ENCODE measurements around the gene GNAT2. TPM values are rescaled to one million over a fixed set of nuclear protein-coding genes. Genes with fewer than 3 reads are reported as not detected.

Gene GNAT2
- polyA plus RNA-seq, 1 experiment = 0.09 TPM

DNA sequence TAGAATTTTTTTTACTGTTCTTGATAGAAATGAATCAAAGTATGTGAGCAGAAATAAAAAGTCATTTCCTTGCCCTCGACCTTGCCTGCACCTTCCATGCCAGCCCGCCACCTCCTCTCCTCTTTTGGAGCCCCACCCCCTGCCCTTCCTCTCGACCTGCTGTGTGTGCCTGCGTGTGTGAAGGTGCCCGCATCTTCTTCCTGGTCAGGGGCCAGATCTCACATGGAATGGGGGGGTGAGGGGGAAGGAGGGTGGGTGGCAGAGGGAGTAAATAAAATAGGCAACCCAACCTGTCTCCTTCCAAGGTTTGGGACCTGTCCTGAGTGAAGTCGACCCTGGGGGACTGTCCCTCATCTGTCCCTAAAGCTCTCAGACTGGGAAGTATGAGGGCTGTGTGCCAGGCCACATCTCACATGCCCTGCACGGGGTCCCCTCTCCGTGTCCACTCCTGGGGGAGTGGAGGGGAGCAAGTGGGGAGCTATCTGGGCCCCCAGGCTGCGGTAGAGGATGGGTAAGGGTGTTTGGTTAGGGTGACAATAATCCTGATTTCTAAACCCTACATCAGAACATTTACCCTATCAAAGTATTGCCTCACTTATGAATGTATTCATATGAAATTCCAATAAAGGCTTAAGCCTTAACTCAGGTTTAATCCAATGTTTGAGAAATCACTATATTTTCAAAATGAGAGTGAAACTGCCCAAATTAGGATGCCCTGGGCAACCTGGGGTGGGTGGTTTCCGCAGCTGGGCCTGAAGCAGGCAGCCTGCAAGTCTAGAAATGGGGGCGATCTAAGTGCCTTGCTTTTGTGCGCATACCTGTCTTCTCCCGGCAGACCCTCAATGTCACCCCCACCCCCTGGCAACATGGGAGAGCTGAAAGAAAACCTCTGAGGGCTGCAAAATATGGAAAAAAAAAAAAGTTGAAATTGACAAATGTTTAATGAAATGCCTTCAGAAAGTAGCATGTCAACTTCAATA is 15.6 kb upstream of the GNAT2 start:
- no peak for DNase-seq (ENCODE audit: low read depth)
- ChIA-PET POLR2A (no interaction called here), CTCF (interaction anchor here (1.3 to 11.8 kb wide), 6 partner anchors 10 to 350 kb away, joined by 4 to 288 read pairs (median 134); partner anchors contain the start of genes AHCYL1, AMPD2, GNAT2 and GSTM4)
- Histone ChIP-seq H3K27me3 (ENCODE audit: control insufficient read depth, insufficient read depth, low read length) (no peaks in the 10 kb centered on the region), H3K4me3 (ENCODE audit: low read depth, low read length) (no peak overlapping the region), H3K36me3 (ENCODE audit: control insufficient read depth, insufficient read depth, low read length) (peaks cover 19% of the 10 kb centered on the region)
- TF ChIP-seq, protein P1, sequence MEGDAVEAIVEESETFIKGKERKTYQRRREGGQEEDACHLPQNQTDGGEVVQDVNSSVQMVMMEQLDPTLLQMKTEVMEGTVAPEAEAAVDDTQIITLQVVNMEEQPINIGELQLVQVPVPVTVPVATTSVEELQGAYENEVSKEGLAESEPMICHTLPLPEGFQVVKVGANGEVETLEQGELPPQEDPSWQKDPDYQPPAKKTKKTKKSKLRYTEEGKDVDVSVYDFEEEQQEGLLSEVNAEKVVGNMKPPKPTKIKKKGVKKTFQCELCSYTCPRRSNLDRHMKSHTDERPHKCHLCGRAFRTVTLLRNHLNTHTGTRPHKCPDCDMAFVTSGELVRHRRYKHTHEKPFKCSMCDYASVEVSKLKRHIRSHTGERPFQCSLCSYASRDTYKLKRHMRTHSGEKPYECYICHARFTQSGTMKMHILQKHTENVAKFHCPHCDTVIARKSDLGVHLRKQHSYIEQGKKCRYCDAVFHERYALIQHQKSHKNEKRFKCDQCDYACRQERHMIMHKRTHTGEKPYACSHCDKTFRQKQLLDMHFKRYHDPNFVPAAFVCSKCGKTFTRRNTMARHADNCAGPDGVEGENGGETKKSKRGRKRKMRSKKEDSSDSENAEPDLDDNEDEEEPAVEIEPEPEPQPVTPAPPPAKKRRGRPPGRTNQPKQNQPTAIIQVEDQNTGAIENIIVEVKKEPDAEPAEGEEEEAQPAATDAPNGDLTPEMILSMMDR (IDR thresholded peaks at IDR 0.05; ENCODE audit: insufficient read depth, low read depth, low read length) = no peak

DNA sequence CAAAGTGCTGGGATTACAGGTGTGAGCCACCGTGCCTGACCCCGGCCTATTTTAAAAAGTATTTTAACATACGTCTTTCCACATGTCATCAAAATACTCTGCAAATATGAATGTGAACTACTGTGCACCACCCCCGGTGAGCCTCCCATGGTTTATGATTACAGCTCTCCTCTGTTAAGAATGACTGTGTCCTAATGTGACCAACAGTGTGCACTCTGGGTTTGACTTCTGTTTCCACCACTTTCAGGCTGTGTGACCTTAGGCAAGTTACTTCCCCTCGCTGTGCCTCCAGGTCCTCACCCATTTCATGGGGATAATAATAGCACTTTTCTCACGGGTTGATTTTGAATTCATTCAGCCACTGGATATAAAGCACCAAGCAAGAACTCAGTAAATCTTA is 14.9 kb upstream of the GNAT2 start:
- POLR2A ChIA-PET = no interaction called here
- CTCF ChIA-PET = interaction anchor here (1.3 to 11.8 kb wide), 5 partner anchors 9 to 144 kb away, joined by 3 to 288 read pairs (median 153); partner anchors contain the start of genes AMPD2, GNAT2 and GSTM4
- no peak for DNase-seq (ENCODE audit: low read depth)
- Histone ChIP-seq H3K36me3 (ENCODE audit: control insufficient read depth, insufficient read depth, low read length) (peaks cover 26% of the 10 kb centered on the region), H3K4me3 (ENCODE audit: low read depth, low read length) (no peak overlapping the region), H3K27me3 (ENCODE audit: control insufficient read depth, insufficient read depth, low read length) (no peaks in the 10 kb centered on the region)
- TF ChIP-seq, protein P1 (IDR thresholded peaks at IDR 0.05; ENCODE audit: insufficient read depth, low read depth, low read length) = no peak

DNA sequence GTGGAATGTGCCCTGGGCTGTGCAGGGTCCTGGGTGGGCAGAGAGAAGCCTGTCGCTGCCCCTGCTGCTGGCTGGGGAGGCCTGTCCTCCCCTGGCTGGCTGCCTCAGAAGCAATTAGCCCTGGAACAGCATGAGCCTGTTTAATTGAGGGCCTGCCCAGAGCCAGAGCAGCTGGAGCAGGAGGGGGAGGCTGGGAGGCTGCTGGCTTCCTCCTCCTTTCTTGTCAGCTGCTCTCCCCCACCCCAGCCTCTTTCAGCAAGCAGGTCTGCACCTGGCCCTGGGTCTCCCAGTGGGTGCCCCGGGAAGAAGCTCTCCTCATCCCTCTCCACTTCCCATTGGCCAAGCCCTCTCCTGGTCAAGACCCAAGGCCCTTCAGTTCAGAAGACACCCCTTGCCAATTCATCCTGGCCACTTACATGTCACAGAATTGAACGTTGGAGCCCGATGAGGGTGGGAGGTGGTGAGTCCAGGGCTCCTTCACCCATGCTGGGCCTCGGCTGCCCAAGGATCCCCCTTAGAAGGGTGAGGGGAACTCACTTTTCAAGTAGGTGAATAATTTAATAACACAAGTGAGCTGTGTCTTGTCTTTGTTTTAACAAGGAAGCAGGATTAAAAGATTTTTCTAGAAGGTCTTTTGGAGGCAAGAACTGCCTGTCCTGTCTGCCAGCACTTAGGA is 13.4 kb upstream of the GNAT2 start:
- no peaks in the 10 kb centered on the region for H3K27me3 ChIP-seq (ENCODE audit: control insufficient read depth, insufficient read depth, low read length)
- POLR2A ChIA-PET = no interaction called here
- H3K36me3 ChIP-seq (ENCODE audit: control insufficient read depth, insufficient read depth, low read length) = peaks cover 41% of the 10 kb centered on the region
- CTCF ChIA-PET = interaction anchor here (0.7 to 11.8 kb wide), 6 partner anchors 7 to 140 kb away, joined by 3 to 210 read pairs (median 6); partner anchors contain the start of genes AMPD2, GNAI3, GNAT2 and GSTM4
- TF ChIP-seq, protein P1 (IDR thresholded peaks at IDR 0.05; ENCODE audit: insufficient read depth, low read depth, low read length) = no peak
- DNase-seq (ENCODE audit: low read depth) = no peak
- no peak overlapping the region for H3K4me3 ChIP-seq (ENCODE audit: low read depth, low read length)

DNA sequence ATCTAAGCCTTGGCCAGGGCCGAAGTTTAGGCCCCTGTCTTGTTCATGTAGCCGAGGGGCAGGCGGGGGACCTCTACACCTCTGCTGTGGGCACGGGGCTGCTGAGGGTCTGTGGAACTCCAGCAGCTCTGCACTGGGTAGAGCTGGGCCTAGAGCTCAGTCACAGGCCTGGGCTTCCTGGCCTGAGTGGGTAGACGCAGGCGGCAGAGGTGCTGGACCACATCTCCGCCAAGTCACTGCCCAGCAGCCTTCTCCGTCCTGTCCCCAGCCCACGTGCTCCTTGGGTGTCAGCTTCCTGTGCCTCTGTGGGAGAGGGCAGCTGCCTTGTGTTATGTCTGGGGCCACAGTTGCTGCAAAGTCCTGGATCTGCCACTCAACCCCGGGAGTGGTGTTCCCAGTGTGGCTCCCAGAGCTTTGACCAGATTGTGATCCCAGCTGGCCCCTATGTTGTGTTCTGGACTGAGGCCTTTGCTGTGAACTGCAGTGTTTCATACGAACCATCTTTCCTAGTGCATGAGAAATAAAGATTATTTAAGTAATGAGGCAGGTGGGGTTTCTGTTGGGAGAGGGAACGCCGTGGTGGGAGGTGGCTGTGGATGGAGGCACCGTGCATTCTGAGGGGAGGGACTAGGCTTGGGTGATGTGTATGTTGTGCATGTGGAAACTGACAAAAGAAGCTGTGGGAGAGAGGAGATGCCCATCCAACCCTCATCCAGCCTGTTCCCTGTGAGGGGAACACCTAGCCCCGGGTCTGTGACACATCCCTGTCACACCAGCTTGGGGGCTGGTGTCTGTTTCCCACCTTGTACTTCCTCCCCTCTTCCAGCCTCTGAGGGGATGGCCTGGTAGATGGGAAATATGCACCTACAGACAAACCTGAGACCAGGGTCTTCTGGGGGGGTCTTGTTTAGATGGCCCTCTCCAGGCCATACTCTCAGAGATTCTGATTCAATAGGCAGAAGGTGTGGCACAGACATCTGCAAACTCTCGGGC is 12.4 kb upstream of the GNAT2 start:
- Histone ChIP-seq H3K36me3 (ENCODE audit: control insufficient read depth, insufficient read depth, low read length) (peaks cover 50% of the 10 kb centered on the region), H3K27me3 (ENCODE audit: control insufficient read depth, insufficient read depth, low read length) (no peaks in the 10 kb centered on the region), H3K4me3 (ENCODE audit: low read depth, low read length) (no peak overlapping the region)
- TF ChIP-seq, protein P1 (IDR thresholded peaks at IDR 0.05; ENCODE audit: insufficient read depth, low read depth, low read length) = no peak
- CTCF ChIA-PET = interaction anchor here (1.3 to 13.3 kb wide), 5 partner anchors 7 to 99 kb away, joined by 3 to 153 read pairs (median 4); no protein-coding TSS in a partner anchor
- POLR2A ChIA-PET = no interaction called here
- no peak for DNase-seq (ENCODE audit: low read depth)
